NCI-H526 (cell line): ENCODE results near the gene RHOA.
"Not testable (repeated sequence)": the region's sequence is repeated elsewhere in the genome, so short reads cannot be mapped to it uniquely, and the experiment has no call there.

Experiments used
- DNase-seq, 2 experiments: peaks; one replicate each; lab custom pipeline; 2025; lab: John Stamatoyannopoulos, UW

The RHOA gene

GRCh38 chr3:49362561-49362960 is 49.2 kb downstream of the RHOA start:
- DNase-seq, result no peak

GRCh38 chr3:49359623-49360022 is 52.2 kb downstream of the RHOA start:
- DNase-seq, result no peak

GRCh38 chr3:49358884-49359225 is 52.9 kb downstream of the RHOA start:
- no peak for DNase-seq

GRCh38 chr3:49358217-49358883 is 53.4 kb downstream of the RHOA start, which contains the start of gene GPX1:
Gene GPX1, minus strand, starts transcription at chr3:49358353. Its CDS starts 75 bp downstream, at chr3:49358278.
- DNase-seq, result peak; percentile 94 to 97

- peak in 1 of 2 experiments; percentile 57 for DNase-seq
These were observed 54.1 kb downstream of the RHOA start for GRCh38 chr3:49357443-49358216.

GRCh38 chr3:49357095-49357442 is 54.7 kb downstream of the RHOA start:
- not testable (repeated sequence) for DNase-seq

- no peak for DNase-seq
These were observed 58.8 kb downstream of the RHOA start for GRCh38 chr3:49352890-49353421.

- no peak for DNase-seq
These were observed 59.5 kb downstream of the RHOA start for GRCh38 chr3:49352281-49352680.

- no peak for DNase-seq
These were observed 60.2 kb downstream of the RHOA start for GRCh38 chr3:49351521-49352011.

- DNase-seq, result no peak
These were observed 62.2 kb downstream of the RHOA start for GRCh38 chr3:49349348-49350114.

- DNase-seq, result not testable (repeated sequence)
These were observed 63.4 kb downstream of the RHOA start for GRCh38 chr3:49348361-49348760.

- no peak for DNase-seq
These were observed 65.0 kb downstream of the RHOA start for GRCh38 chr3:49346797-49347251.

GRCh38 chr3:49343163-49343562 is 68.6 kb downstream of the RHOA start:
- no peak for DNase-seq

- no peak for DNase-seq
These were observed 69.8 kb downstream of the RHOA start for GRCh38 chr3:49341996-49342395.

- peak; percentile 83 to 94 for DNase-seq
These were observed 71.6 kb downstream of the RHOA start, which contains the start of gene USP4 for GRCh38 chr3:49339941-49340800. Gene USP4, minus strand, starts transcription at chr3:49340053. Its CDS starts 29 bp downstream, at chr3:49340024.

- DNase-seq, result peak in 1 of 2 experiments; percentile 66
These were observed 72.2 kb downstream of the RHOA start for GRCh38 chr3:49339581-49339940.

- DNase-seq, result no peak
These were observed 77.7 kb downstream of the RHOA start for GRCh38 chr3:49333916-49334633.

- DNase-seq, result no peak
These were observed 78.7 kb downstream of the RHOA start for GRCh38 chr3:49333091-49333490.

- DNase-seq, result no peak
These were observed 82.6 kb downstream of the RHOA start for GRCh38 chr3:49329186-49329585.

- DNase-seq, result not testable (repeated sequence)
These were observed 83.4 kb downstream of the RHOA start for GRCh38 chr3:49328350-49328749.
